RCC 7860 (cell line): ENCODE results near the gene COL24A1.
"Not testable (repeated sequence)": the region's sequence is repeated elsewhere in the genome, so short reads cannot be mapped to it uniquely, and the experiment has no call there.

Experiments
- DNase-seq: peaks from one replicate; pipeline ENCODE4 v3.0.0-alpha.2; 2015; ENCODE audit warnings: low spot score
- FAIRE-seq: peaks from 2 replicates; lab custom pipeline; 2012; peaks lifted over from hg19 to GRCh38; lab: Jason Lieb, UNC

Gene COL24A1

GRCh38 chr1:86154571-86155050 lies 2.0 kb downstream of the COL24A1 start:
- no peak for FAIRE-seq

GRCh38 chr1:86153836-86154235 lies 2.7 kb downstream of the COL24A1 start:
- FAIRE-seq (no peak), DNase-seq (no peak)

More at GRCh38 chr1:86154571-86155050, 2.0 kb downstream of the COL24A1 start:
- DNase-seq: no peak

GRCh38 chr1:86152887-86153286 lies 3.7 kb downstream of the COL24A1 start:
- FAIRE-seq (no peak), DNase-seq (no peak)

GRCh38 chr1:86151427-86151826 lies 5.1 kb downstream of the COL24A1 start:
- FAIRE-seq (no peak), DNase-seq (no peak)

- DNase-seq (no peak), FAIRE-seq (no peak)
These were observed 6.0 kb downstream of the COL24A1 start for GRCh38 chr1:86150553-86151055.

- FAIRE-seq (no peak), DNase-seq (no peak)
These were observed 7.0 kb downstream of the COL24A1 start for GRCh38 chr1:86149591-86149990.

GRCh38 chr1:86147755-86148154 lies 8.8 kb downstream of the COL24A1 start:
- DNase-seq (no peak), FAIRE-seq (no peak)

- FAIRE-seq (peak; percentile 30), DNase-seq (no peak)
These were observed 10.0 kb downstream of the COL24A1 start for GRCh38 chr1:86146566-86146965.

- no peak for DNase-seq
- FAIRE-seq: no peak
These were observed 16.2 kb downstream of the COL24A1 start for GRCh38 chr1:86140281-86140880.

GRCh38 chr1:86138746-86139145 lies 17.8 kb downstream of the COL24A1 start:
- DNase-seq (no peak), FAIRE-seq (no peak)

GRCh38 chr1:86137436-86137835 lies 19.1 kb downstream of the COL24A1 start:
- FAIRE-seq (no peak), DNase-seq (peak; percentile 32)

GRCh38 chr1:86119214-86119764 lies 37.3 kb downstream of the COL24A1 start:
- FAIRE-seq (no peak), DNase-seq (no peak)

- no peak for FAIRE-seq
- DNase-seq: no peak
These were observed 41.7 kb downstream of the COL24A1 start for GRCh38 chr1:86114816-86115400.

- FAIRE-seq: no peak
These were observed 42.3 kb downstream of the COL24A1 start for GRCh38 chr1:86114236-86114635.

GRCh38 chr1:86111590-86111989 lies 45.0 kb downstream of the COL24A1 start:
- DNase-seq, FAIRE-seq: not testable (repeated sequence)

More at GRCh38 chr1:86114236-86114635, 42.3 kb downstream of the COL24A1 start:
- no peak for DNase-seq

- FAIRE-seq: no peak
These were observed 46.0 kb downstream of the COL24A1 start for GRCh38 chr1:86110451-86111129.

GRCh38 chr1:86105533-86105866 lies 51.1 kb downstream of the COL24A1 start:
- DNase-seq: no peak

More at GRCh38 chr1:86110451-86111129, 46.0 kb downstream of the COL24A1 start:
- DNase-seq: no peak

GRCh38 chr1:86104606-86105532 lies 51.7 kb downstream of the COL24A1 start:
- FAIRE-seq (no peak), DNase-seq (no peak)

More at GRCh38 chr1:86105533-86105866, 51.1 kb downstream of the COL24A1 start:
- FAIRE-seq: no peak

- FAIRE-seq (no peak), DNase-seq (no peak)
These were observed 55.0 kb downstream of the COL24A1 start for GRCh38 chr1:86101616-86102015.

GRCh38 chr1:86100401-86100800 lies 56.2 kb downstream of the COL24A1 start:
- no peak for FAIRE-seq

More at GRCh38 chr1:86100401-86100800, 56.2 kb downstream of the COL24A1 start:
- DNase-seq: no peak
